HG02884 (cell line): ENCODE measurements around the gene OTUD3.
"Not testable (repeated sequence)": the region's sequence is repeated elsewhere in the genome, so short reads cannot be mapped to it uniquely, and the experiment has no call there.

Source experiments
- ATAC-seq: cut with Tn5 transposase; IDR thresholded peaks from one replicate; pipeline ENCODE4 v1.9.1; 2021; ENCODE audit warnings: mild to moderate bottlenecking, moderate library complexity; ENCODE audit not compliant: unreplicated experiment

The OTUD3 gene

GRCh38 chr1:19882111-19883071, at the start of gene OTUD3:
Gene OTUD3, plus strand, starts transcription at chr1:19882395. Its CDS starts 119 bp downstream, at chr1:19882514.
- peak; percentile 86 for ATAC-seq

- ATAC-seq = no peak
These were observed 46.6 kb upstream of the OTUD3 start for GRCh38 chr1:19835578-19835977.

GRCh38 chr1:19837866-19838265, 44.3 kb upstream of the OTUD3 start:
- no peak for ATAC-seq

GRCh38 chr1:19840228-19840627, 42.0 kb upstream of the OTUD3 start:
- ATAC-seq = no peak

- ATAC-seq = no peak
These were observed 37.3 kb upstream of the OTUD3 start for GRCh38 chr1:19844731-19845495.

GRCh38 chr1:19845555-19845954, 36.6 kb upstream of the OTUD3 start:
- ATAC-seq = no peak

GRCh38 chr1:19846338-19846737, 35.9 kb upstream of the OTUD3 start:
- ATAC-seq = no peak

- ATAC-seq = not testable (repeated sequence)
These were observed 34.9 kb upstream of the OTUD3 start for GRCh38 chr1:19847334-19847733.

GRCh38 chr1:19849307-19849706, 32.9 kb upstream of the OTUD3 start:
- ATAC-seq = not testable (repeated sequence)

GRCh38 chr1:19850214-19850613, 32.0 kb upstream of the OTUD3 start:
- ATAC-seq = no peak

- no peak for ATAC-seq
These were observed 30.2 kb upstream of the OTUD3 start for GRCh38 chr1:19852036-19852435.

GRCh38 chr1:19854866-19855265, 27.3 kb upstream of the OTUD3 start:
- ATAC-seq = no peak

- ATAC-seq = no peak
These were observed 23.3 kb upstream of the OTUD3 start for GRCh38 chr1:19858893-19859292.

- ATAC-seq = no peak
These were observed 22.3 kb upstream of the OTUD3 start for GRCh38 chr1:19859876-19860275.

- ATAC-seq = no peak
These were observed 21.8 kb upstream of the OTUD3 start for GRCh38 chr1:19860418-19860817.

GRCh38 chr1:19861034-19861433, 21.2 kb upstream of the OTUD3 start:
- ATAC-seq = no peak

GRCh38 chr1:19861842-19862530, 20.2 kb upstream of the OTUD3 start:
- no peak for ATAC-seq

- ATAC-seq = no peak
These were observed 19.3 kb upstream of the OTUD3 start for GRCh38 chr1:19862944-19863343.

GRCh38 chr1:19864570-19865160, 17.5 kb upstream of the OTUD3 start:
- no peak for ATAC-seq

GRCh38 chr1:19866029-19866428, 16.2 kb upstream of the OTUD3 start:
- no peak for ATAC-seq

GRCh38 chr1:19866758-19867157, 15.4 kb upstream of the OTUD3 start:
- no peak for ATAC-seq
